C4-2B (cell line): ENCODE measurements around the gene SCLT1.

Experiments
- H3K27ac ChIP-seq: fragments of 450-650 bp; 2 replicates; pipeline ENCODE4 v1.5.1; 2017
- ZFX ChIP-seq: fragments of 450-650 bp; IDR thresholded peaks from 2 replicates; pipeline ENCODE4 v1.6.1; 2017
- TF ChIP-seq, protein P1 (sequence below): fragments of 450-650 bp; conservative IDR thresholded peaks from 2 replicates; pipeline ENCODE4 v1.5.1; 2017; ENCODE audit warnings: mild to moderate bottlenecking

SCLT1 gene

GRCh38 chr4:128980816-128981326 lies 112.5 kb downstream of the SCLT1 start:
- no peak overlapping the region for H3K27ac ChIP-seq
- TF ChIP-seq, protein P1, sequence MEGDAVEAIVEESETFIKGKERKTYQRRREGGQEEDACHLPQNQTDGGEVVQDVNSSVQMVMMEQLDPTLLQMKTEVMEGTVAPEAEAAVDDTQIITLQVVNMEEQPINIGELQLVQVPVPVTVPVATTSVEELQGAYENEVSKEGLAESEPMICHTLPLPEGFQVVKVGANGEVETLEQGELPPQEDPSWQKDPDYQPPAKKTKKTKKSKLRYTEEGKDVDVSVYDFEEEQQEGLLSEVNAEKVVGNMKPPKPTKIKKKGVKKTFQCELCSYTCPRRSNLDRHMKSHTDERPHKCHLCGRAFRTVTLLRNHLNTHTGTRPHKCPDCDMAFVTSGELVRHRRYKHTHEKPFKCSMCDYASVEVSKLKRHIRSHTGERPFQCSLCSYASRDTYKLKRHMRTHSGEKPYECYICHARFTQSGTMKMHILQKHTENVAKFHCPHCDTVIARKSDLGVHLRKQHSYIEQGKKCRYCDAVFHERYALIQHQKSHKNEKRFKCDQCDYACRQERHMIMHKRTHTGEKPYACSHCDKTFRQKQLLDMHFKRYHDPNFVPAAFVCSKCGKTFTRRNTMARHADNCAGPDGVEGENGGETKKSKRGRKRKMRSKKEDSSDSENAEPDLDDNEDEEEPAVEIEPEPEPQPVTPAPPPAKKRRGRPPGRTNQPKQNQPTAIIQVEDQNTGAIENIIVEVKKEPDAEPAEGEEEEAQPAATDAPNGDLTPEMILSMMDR = no peak
- TF ChIP-seq ZFX = no peak

- TF ChIP-seq, protein P1 = no peak
- TF ChIP-seq ZFX = no peak
- no peak overlapping the region for H3K27ac ChIP-seq
Measured at GRCh38 chr4:128979934-128980333, 113.4 kb downstream of the SCLT1 start.

DNA sequence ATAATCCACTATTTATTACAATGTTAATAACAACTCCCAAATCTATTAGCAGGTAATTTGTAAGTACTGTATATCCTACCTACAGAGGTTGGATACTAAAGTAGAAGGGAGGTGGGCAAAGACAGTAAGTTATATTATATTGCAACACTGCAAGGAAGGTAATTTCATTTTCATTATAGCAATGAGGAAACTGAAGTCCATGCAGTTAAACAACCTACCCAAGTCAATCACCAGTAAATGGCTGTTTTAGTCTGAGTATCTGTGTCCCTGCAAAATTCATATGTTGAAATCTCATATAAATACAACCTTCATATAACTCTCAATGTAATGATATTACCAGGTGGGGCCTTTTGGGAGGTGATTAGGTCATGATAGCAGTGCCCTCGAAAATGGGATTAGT lies 114.4 kb downstream of the SCLT1 start:
- no peak overlapping the region for H3K27ac ChIP-seq
- TF ChIP-seq ZFX = no peak
- TF ChIP-seq, protein P1 = no peak

- H3K27ac ChIP-seq = no peak overlapping the region
- no peak for TF ChIP-seq ZFX
- TF ChIP-seq, protein P1 = no peak
Measured at GRCh38 chr4:128974136-128974581, 119.2 kb downstream of the SCLT1 start.

- TF ChIP-seq ZFX = no peak
- TF ChIP-seq, protein P1 = no peak
- no peak overlapping the region for H3K27ac ChIP-seq
Measured at GRCh38 chr4:128973384-128973783, 120.0 kb downstream of the SCLT1 start.

DNA sequence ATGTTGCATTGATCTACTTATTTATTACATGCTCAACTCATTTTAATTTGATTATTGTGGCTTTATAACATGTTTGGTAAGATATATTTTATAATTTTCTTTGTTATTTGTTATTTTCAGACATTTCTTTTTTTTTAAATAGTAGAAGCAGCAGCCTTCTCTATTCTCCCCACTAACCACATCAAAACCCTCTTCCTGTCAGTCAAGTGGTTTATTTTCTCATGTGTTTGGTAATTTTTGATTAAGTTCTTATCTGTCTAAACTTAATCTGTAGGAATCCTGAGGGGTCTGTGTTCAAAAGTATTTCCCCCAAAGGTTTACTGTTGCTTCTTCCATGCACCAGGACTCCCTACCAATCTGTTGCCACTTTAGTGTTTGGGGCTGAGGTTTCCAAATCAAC lies 131.9 kb downstream of the SCLT1 start:
- no peak overlapping the region for H3K27ac ChIP-seq
- no peak for TF ChIP-seq ZFX
- TF ChIP-seq, protein P1 = no peak

- TF ChIP-seq, protein P1 = no peak
- TF ChIP-seq ZFX = no peak
- H3K27ac ChIP-seq = no peak overlapping the region
Measured at GRCh38 chr4:128958194-128958593, 135.1 kb downstream of the SCLT1 start.
